GM19468 (cell line): ENCODE data around the gene HIBADH.

Experiments
- ATAC-seq: cut with Tn5 transposase; IDR thresholded peaks from one replicate; pipeline ENCODE4 v1.9.1; 2021; ENCODE audit warnings: mild to moderate bottlenecking, moderate library complexity, moderate number of reproducible peaks; ENCODE audit not compliant: unreplicated experiment; ENCODE audit errors: extremely low read depth

HIBADH gene

DNA sequence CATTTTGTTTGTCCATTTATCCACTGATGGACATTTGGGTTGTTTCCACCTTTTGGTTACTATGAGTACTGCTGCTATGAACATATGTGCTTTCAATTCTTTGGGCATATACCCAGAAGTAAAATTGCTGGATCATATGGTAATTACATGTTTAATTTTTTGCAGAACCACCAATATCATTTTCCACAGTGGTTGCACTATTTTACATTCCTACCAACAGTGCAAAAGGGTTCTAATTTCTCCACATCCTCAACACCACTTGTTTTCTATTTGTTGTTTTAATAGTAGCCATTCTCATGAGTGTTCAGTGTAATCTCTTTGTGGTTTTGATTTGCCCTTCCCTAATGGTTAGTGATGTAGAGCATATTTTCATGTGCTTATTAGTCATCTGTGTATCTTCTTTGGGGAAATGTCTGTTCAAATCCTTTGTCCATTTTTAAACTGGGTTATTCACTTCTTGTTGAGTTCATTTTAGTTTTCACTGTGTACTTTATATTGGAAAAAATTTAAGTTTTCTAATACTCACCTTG lies 101.9 kb downstream of the HIBADH start:
- ATAC-seq: no peak

DNA sequence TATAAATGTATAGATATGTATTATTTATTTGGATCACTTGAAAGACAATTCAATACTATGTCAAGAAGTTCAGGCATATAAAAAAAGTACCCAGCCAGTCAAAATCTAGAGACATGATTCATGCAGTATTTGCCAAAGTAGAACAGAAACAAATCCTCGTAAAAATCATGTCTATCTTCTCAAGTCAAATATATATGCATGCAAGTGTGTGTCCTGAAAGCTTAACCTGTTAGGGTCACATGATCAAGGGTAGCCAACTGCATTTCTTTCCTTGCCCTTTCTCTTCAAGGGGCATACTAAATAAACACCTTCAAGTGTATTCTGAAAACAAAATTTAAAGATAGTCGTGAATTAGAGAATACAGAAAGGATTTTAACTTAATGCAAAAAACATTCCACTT lies 107.0 kb downstream of the HIBADH start:
- ATAC-seq: no peak

DNA sequence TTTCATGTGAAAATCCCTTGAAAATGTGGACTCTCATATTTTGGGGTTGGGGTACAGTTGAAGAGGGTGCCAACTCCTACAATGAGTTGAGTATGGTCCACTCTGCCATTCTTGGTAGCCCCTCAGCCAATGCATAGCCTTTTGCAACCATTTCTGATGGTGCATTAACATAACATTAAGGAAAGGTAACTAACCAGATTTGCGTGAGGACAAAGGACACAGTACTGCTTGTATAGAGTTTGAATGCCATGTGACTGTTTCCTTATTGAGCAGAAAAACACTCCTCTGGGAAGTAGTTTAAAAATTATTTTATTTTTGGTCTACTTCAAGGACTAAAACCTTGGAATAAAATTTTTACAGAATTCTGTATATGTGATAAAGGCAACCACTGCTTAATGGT lies 107.9 kb downstream of the HIBADH start:
- no peak for ATAC-seq

DNA sequence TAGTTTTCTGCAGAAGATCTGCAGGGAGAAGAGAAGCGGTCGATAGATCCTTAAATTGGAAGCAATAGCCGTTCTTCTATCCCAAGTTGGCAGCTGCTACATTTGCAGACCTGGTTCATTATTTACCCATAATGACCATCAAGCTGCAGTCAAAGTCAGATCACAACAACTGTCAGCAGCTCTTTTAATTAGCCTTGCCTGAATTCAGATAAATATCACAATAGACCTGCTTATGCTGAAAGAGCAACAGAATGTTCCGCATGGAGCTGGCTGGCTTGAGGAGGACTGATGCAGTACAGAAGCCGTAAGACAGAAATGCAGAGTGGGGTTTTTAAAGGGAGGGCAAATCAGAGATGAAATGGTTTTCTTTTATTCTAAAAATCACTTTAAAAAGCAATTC lies 109.4 kb downstream of the HIBADH start:
- ATAC-seq: no peak

DNA sequence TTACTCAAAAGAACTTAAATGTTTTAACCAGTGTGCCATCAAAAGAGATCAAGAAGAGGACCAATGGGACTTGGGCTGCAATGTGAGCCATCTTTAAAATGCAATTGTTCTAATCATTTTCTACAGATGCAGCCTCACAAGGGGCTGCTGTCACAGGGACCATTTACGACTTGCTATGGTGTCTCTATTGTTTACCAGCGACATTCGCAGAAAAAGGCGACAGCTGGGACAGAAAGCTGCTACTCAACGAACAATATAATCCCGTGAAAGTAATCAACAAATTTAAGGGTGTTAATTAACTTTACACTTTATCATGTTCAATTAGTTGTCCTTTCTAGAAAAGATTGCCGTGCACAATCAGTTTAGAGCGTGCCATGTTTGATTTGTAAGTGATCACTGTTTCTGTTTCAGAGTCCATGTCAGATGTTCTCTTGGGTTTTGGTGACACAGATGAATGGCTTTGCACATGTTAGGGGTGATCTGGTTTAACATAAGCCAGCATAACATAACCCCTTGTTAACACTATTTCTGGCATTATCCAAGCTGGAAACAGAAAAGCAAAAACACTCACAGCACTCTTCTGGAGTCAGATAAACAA lies 110.8 kb downstream of the HIBADH start:
- no peak for ATAC-seq

DNA sequence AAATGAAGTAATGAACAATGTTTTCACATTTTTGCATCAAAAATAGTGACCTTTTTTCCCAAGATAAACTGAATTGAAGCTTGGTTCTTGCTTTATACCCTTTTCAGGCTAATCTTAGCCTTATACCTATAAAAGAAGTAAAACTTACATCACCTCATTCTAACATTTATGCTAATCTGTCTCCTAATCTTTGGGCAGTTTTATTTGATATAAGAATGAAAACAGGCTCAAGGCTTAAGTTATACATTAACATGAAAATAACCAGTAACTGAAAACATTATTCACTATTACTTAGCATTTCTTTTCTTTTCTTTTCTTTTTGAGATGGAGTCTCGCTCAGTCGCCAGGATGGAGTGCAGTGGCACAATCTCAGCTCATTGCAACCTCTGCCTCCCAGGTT lies 113.1 kb downstream of the HIBADH start:
- ATAC-seq: no peak

DNA sequence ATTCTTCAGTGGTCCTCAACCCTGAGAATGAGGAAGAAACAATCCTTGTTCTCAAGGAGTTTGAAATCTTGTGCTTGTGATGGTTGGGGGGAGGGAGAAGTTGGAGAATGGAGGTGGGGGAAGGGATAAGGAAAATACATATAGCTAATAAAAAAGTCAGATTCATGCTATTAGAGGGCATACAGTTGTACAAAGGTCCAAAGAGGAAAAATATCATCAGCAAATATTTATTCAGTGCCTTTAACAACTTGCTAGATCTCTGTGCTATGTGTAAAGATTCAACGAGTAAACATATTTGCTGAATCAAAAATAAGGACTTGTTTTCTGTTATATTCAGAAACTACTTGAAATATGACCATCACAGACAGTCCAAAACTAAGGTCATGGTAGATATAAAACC lies 114.4 kb downstream of the HIBADH start:
- ATAC-seq: no peak

DNA sequence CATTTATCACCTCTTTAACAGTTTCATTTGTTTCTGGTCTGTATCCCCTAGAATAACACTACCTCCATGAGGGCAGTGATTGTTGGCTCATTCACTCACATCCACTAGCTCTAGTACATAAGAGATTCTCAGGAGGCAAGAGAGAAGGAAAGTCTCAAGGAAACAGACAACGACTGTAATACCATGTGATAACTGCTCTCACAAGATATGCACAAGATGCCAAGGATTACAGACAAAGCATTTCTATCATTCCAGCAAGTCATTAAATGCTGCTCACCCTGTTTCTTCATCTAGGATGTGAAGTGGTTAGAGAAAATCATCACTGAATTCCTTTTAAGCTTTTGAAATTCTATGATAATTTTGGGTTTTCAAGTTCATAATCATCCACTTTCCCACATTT lies 115.3 kb downstream of the HIBADH start:
- ATAC-seq: no peak

DNA sequence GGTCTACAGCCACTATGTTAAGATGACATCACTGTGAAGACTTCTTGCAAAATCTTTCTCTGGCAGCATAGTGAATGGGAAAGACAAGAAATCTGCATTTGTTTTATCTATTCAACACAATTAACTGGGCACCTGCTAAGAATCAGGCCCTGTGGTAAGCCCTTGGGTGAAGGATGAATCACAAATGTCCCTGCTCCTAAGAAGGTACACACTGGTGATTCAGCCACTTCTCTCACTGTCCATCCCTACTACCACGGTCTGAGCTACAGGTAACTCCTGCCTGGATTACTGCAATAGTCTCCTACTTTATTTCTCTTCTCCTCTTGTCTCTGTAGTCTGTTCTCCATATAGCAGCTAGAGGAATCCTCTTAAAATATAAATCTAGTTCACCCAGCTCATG lies 116.1 kb downstream of the HIBADH start:
- ATAC-seq: no peak

DNA sequence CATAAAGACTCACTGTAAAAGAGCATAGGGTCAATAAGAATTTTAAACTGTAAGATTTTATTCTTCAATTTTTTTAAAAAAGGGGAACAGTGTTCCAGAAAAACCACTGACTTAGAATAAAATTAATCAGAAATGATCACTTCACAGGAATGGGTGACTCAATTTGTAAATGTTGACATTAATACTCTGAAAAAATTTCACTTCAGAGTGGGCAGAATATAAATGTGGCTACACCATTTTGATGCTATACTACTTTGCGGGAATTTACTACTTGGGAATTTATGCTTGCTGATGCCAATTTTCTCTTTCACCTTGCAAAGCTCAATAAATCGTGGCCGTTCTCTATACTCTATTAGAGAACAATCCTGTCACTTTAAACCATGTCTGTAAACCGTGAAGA lies 126.9 kb downstream of the HIBADH start:
- ATAC-seq: no peak

DNA sequence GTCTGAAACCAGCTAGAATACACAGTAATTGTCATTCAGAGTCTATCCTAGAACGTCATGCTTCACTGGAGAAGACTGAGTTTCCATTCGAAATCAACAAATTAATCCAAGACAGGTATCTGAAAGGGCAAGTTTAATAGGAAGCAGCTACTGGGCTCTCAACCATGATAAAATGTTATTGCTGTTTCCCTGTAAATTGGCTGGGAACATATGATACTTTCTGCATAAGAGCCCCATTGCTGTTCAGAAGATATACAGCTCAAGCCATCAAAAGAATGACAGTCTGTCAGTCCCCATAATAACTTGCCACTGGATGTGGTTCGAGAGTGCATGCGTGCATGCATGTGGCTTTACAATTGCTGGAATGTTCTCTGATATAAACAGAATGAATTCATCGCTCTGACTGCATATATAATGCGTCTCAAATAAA lies 129.0 kb downstream of the HIBADH start:
- no peak for ATAC-seq

DNA sequence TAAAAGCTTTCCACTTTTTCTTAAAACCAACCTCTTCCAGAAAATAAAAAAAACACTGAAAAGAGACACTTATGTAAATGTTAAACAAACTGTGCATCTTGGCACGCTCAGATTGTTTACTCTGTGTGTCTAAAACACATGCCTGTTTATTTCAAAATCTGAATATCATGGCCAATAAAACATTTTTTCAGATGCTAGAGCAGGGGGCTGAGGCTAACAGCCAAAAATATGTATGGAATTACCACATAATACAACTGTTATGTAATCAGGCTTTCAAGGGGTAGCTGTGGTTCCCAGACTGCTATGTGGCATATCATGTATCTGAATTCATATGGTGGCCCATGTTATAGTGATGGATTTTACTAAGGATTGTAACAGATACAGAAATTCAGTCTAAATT lies 130.4 kb downstream of the HIBADH start:
- ATAC-seq: no peak

DNA sequence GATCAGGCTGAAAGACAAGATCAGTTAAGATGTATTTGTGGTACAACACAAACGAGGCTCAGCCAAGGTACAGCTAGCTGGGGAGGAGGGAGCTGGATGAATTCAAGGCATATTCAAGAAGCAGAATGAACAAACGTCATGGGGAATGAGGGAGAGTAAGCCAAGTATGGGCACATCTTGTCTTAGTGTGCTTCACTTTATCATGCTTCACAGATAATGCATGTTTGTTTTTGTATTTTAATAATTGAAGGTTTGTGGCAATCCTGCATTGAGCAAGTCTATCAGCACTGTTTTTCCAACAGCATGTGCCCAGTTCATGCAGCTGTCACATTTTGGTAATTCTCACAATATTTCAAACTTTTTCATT lies 135.4 kb downstream of the HIBADH start:
- ATAC-seq: no peak

DNA sequence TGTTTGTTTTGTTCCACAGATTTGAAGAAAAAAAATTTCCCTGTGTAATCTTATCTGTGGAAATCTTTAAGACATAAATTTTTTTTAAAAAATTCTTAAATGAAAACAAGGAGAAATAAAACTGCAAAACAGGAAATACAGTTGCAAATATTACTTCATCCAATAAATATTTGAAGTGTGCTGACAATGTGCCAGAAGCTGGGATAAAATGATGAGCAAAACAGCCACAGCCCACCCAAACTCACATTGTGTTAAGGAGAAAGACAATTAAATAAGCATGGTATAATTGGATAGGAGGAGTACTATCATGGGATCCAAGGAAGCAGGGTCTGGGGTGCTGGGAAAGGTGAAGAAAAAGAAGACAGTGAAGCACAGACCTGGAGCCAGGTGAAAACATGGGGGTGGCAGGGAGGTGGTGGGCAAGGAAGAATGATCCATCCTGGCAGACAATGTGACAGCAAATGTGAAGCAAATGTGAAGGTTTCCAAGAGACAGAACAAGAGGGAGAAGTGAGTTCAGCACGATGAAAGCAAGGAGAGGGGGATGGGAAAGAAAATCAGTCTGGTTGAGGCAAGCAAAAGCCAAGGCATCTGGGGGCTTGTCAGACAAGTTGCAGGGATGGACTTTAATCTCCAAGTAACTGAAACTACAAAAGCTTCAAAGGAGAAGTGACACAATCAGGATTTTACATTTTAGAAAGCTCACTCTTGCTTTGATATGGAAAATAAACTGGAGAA lies 135.9 kb downstream of the HIBADH start:
- no peak for ATAC-seq

DNA sequence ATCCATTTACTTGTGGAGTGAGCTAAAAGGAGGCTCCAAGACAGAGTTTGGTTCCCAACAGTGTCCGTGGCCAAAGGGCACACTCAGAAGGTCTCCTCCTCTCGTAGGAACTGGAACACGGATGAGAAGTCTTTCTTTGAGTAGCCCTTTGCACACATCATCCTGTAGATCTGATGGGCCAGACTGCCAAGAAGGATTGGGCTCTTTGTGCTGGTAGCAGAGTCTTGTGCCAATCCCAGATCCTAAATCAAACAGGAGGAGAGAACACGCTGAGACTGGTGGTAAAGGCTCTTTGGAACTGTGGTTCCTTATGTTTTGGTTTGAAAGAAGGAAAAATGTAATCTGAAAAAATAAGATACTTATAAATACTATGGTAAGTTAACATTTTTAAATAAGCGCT lies 136.6 kb downstream of the HIBADH start:
- ATAC-seq: no peak

DNA sequence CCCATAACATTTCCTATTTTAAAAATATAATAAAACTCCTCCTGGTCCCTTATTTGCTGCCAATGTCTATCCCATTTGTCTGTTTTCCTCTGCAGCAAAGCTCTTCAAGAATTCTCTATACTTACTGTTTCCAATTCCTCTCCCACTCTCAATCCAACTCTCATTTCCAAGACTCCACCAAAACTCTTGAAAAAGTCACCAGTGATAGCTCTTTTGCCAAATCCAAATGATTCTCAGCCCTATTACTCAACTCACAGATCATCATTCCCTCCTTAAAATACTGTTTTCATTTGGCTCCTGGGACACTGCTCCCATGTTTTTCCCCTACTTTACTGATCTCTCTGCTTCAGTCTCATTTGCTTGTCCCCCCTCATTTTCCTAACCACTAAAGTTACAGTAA lies 139.4 kb downstream of the HIBADH start:
- no peak for ATAC-seq

DNA sequence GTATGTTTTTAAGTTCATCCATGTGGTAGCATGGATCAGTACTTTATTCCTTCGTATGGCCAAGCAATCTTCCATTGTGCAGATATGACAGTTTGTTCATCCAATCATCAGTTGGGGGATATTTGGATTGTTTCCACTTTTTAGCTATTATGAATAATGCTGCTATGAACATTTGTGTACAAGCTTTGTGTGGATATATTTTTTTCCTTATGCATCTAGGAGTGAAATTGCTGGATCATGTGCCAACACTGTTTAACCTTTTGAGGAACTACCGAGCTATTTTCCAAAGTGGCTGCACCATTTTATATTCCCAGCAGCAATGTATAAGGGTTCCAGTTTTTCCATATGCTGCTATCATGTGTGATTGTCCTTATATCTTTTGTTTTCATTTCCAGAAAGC lies 140.1 kb downstream of the HIBADH start:
- ATAC-seq: no peak

DNA sequence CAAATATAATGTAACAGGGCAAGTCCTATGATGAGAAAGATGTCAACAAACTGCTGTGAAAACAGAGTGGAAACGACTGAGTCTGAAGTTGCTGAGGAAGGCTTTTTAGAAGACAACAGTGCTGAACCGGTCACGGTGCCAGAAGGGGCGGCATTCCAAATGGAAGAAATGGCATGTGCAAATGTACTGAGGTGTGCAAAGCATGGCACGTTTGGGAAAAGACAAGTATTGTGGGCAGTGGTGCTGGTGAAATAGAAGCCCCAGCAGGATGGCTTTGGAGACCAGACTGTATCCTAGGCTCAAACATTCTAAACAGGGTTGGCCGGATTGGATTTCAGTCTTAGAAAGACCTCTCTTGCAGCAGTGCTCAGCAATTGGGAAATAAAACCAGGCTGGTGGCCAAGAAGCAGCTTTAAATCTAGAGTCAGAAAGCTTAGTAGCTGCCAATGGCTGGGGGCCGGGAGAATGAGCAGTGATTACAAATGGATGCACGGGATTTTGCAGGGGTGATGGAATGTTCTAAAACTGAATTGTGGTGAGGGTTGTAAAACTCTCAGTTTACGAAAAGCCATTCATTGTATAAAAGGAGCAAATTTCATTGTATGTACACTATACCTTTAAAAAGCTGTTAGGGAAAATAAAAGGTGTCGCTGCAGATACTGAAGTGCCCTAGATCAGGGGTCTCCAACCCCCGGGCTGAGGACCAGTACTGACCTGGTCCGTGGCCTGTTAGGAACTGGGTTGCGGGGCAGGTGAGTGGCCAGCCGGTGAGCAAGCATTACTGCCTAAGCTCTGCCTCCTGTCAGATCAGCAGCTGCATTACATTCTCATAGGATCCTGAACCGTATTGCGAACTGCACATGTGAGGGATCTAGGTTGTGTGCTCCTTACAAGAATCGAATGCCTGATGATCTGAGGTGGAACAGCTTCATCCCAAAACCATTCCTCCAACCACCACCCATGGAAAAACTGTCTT lies 141.6 kb downstream of the HIBADH start:
- no peak for ATAC-seq

DNA sequence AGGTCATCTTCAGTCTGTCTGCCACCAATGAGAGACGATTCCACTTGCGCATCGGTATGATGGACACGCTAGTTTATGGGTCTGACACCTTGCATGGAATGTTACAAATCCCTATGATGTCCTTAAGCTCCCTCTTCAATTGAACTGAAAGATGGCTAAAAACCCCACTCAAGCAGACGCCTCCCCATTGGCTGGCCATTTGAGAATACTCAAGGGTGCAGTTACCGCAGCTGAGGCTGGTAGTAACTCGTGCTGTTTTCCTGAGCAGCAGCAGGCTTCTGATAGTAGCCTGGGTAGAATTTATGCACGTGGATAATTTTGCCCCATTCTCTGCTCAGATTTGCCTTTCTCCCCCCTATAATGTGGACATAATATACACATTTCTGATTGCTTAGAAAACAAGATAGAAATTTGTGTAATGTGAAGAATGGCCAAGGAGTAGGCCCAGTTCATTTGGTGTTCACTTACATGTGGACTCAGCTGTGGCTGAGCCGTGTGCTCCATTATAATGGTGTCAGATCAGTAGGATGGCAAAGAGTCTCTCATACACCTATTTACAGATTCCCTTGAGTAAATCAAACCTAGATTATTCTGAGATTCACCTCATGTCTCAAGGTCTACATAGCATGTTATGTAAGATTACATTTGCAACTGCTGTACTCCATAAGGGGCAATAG lies 142.8 kb downstream of the HIBADH start:
- ATAC-seq: no peak

DNA sequence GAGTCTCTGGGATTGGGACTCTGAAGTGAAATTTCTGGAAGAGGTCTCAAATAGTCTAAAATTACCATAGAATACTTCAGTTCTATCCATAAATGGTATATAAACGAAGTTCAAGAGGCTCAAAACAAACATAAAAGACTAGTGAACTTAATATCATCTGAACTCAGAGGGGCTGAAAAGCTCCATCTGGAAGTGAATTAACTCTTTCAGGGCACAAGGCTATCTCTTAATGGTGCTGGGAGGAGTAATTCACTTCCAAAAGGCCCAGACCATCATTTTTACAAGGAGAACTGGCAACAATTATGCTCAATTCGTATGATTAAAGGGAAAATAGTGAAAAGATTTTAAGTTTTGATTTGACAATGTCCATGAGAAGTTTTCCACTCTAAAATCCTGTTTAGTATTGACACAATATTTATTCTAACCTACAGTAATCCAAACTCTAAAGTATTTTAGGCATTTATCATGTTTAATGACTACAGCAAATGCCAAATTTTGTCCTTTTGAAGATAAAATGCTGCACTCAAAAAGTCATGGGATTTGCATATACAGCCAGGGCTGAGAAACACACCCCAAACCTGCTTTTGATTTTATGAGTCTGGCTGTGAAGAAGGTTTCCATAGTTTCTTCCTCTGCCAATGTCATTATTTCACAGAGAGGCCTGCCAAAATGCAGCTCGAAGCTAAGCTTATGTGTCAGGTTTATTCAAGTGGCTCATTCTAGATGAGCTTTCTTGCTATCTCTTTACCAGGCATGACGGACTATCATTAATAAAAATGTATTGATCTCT lies 143.9 kb downstream of the HIBADH start:
- ATAC-seq: no peak
